Measurements from ENCODE around the gene DAGLA. TPM values are rescaled to one million over a fixed set of nuclear protein-coding genes. Genes with fewer than 3 reads are reported as not detected.

Gene DAGLA
- total RNA-seq, 1 donor = 3.6 TPM

GRCh38 chr11:61737131-61737530, 56.9 kb downstream of the DAGLA start:
- DNase-seq (ENCODE audit: insufficient read length, low spot score, missing footprints) = no peak
- Histone ChIP-seq H2AFZ (ENCODE audit: low read length) (no peak overlapping the region), H3K36me3 (ENCODE audit: insufficient read depth, low read length) (peaks cover 35% of the 10 kb centered on the region), H3K27ac (ENCODE audit: low read depth, low read length) (no peak overlapping the region), H3K79me2 (ENCODE audit: insufficient read depth, low read length) (no peaks in the 10 kb centered on the region), H3K4me1 (ENCODE audit: insufficient read depth, low read length) (peaks cover 12% of the 10 kb centered on the region), H4K20me1 (ENCODE audit: insufficient read depth, low read length) (peaks cover 4% of the 10 kb centered on the region), H3K4me2 (ENCODE audit: insufficient read depth, low read length) (no peak overlapping the region), H3K9me3 (ENCODE audit: low read depth, low read length) (no peaks in the 10 kb centered on the region), H3K4me3 (ENCODE audit: insufficient read depth, low read length) (no peak overlapping the region), H3K27me3 (ENCODE audit: insufficient read depth, low read length) (no peaks in the 10 kb centered on the region)
- no peak for TF ChIP-seq CTCF (IDR thresholded peaks at IDR 0.05; ENCODE audit: extremely low read depth, low read depth, low read length)

GRCh38 chr11:61737636-61738386, 57.6 kb downstream of the DAGLA start:
- no peak for DNase-seq (ENCODE audit: insufficient read length, low spot score, missing footprints)
- no peaks in the 10 kb centered on the region for H3K79me2 ChIP-seq (ENCODE audit: insufficient read depth, low read length)

GRCh38 chr11:61738776-61739175, 58.6 kb downstream of the DAGLA start:
- no peak for DNase-seq (ENCODE audit: insufficient read length, low spot score, missing footprints)
- Histone ChIP-seq H2AFZ (ENCODE audit: low read length) (no peak overlapping the region), H3K36me3 (ENCODE audit: insufficient read depth, low read length) (peaks cover 35% of the 10 kb centered on the region), H3K79me2 (ENCODE audit: insufficient read depth, low read length) (no peaks in the 10 kb centered on the region), H3K27ac (ENCODE audit: low read depth, low read length) (no peak overlapping the region), H3K9me3 (ENCODE audit: low read depth, low read length) (no peaks in the 10 kb centered on the region), H3K4me3 (ENCODE audit: insufficient read depth, low read length) (no peak overlapping the region), H3K4me2 (ENCODE audit: insufficient read depth, low read length) (no peak overlapping the region), H4K20me1 (ENCODE audit: insufficient read depth, low read length) (no peaks in the 10 kb centered on the region), H3K4me1 (ENCODE audit: insufficient read depth, low read length) (no peaks in the 10 kb centered on the region), H3K27me3 (ENCODE audit: insufficient read depth, low read length) (no peaks in the 10 kb centered on the region)
- TF ChIP-seq CTCF (IDR thresholded peaks at IDR 0.05; ENCODE audit: extremely low read depth, low read depth, low read length) = no peak

More at GRCh38 chr11:61737636-61738386, 57.6 kb downstream of the DAGLA start:
- no peak for TF ChIP-seq CTCF (IDR thresholded peaks at IDR 0.05; ENCODE audit: extremely low read depth, low read depth, low read length)
- Histone ChIP-seq H3K27me3 (ENCODE audit: insufficient read depth, low read length) (no peaks in the 10 kb centered on the region), H3K36me3 (ENCODE audit: insufficient read depth, low read length) (peaks cover 35% of the 10 kb centered on the region), H3K4me2 (ENCODE audit: insufficient read depth, low read length) (no peak overlapping the region), H4K20me1 (ENCODE audit: insufficient read depth, low read length) (peaks cover 4% of the 10 kb centered on the region), H3K4me1 (ENCODE audit: insufficient read depth, low read length) (peaks cover 5% of the 10 kb centered on the region), H2AFZ (ENCODE audit: low read length) (no peak overlapping the region), H3K27ac (ENCODE audit: low read depth, low read length) (no peak overlapping the region), H3K4me3 (ENCODE audit: insufficient read depth, low read length) (no peak overlapping the region), H3K9me3 (ENCODE audit: low read depth, low read length) (no peaks in the 10 kb centered on the region)

GRCh38 chr11:61739413-61739812, 59.2 kb downstream of the DAGLA start:
- no peak for TF ChIP-seq CTCF (IDR thresholded peaks at IDR 0.05; ENCODE audit: extremely low read depth, low read depth, low read length)
- no peaks in the 10 kb centered on the region for H4K20me1 ChIP-seq (ENCODE audit: insufficient read depth, low read length)
- H2AFZ ChIP-seq (ENCODE audit: low read length) = no peak overlapping the region
- H3K9me3 ChIP-seq (ENCODE audit: low read depth, low read length) = no peaks in the 10 kb centered on the region
- H3K79me2 ChIP-seq (ENCODE audit: insufficient read depth, low read length) = no peaks in the 10 kb centered on the region
- H3K4me1 ChIP-seq (ENCODE audit: insufficient read depth, low read length) = no peaks in the 10 kb centered on the region
- no peaks in the 10 kb centered on the region for H3K27me3 ChIP-seq (ENCODE audit: insufficient read depth, low read length)
- H3K4me2 ChIP-seq (ENCODE audit: insufficient read depth, low read length) = no peak overlapping the region
- no peak overlapping the region for H3K4me3 ChIP-seq (ENCODE audit: insufficient read depth, low read length)
- H3K27ac ChIP-seq (ENCODE audit: low read depth, low read length) = no peak overlapping the region
- no peak for DNase-seq (ENCODE audit: insufficient read length, low spot score, missing footprints)
- peaks cover 35% of the 10 kb centered on the region for H3K36me3 ChIP-seq (ENCODE audit: insufficient read depth, low read length)

Data from osteoblast (primary cell).